Loucy (cell line): ENCODE results near the gene FAF2.

Experiments
- H2AFZ ChIP-seq: fragments of 200-600 bp; sonication (generic); 2 replicates; pipeline ENCODE4 v1.6.0; 2016; ENCODE audit warnings: antibody characterized with exemption, mild to moderate bottlenecking, low read length, moderate library complexity
- H3F3A ChIP-seq: fragments of 200-600 bp; 2 replicates; pipeline ENCODE4 v1.6.0; 2016; ENCODE audit warnings: antibody characterized with exemption, low read depth, mild to moderate bottlenecking
- H3K27me3 ChIP-seq: fragments of 200-600 bp; sonication (generic); 2 replicates; pipeline ENCODE4 v1.6.1; 2014; ENCODE audit warnings: low read length, mild to moderate bottlenecking; ENCODE audit not compliant: insufficient read depth, poor library complexity, severe bottlenecking
- H3K36me3 ChIP-seq: fragments of 200-600 bp; sonication (generic); 2 replicates; pipeline ENCODE4 v1.6.1; 2016; ENCODE audit warnings: low read length; ENCODE audit not compliant: insufficient read depth
- H3K4me1 ChIP-seq: fragments of 200-600 bp; sonication (generic); 2 replicates; pipeline ENCODE4 v1.5.1; 2014; ENCODE audit warnings: low read length, mild to moderate bottlenecking; ENCODE audit not compliant: insufficient read depth, poor library complexity, severe bottlenecking
- H3K4me2 ChIP-seq: fragments of 200-600 bp; sonication (generic); 2 replicates; pipeline ENCODE4 v1.6.0; 2014; ENCODE audit warnings: antibody characterized with exemption, low read length, low read depth, mild to moderate bottlenecking; ENCODE audit not compliant: poor library complexity, severe bottlenecking
- H3K4me3 ChIP-seq: fragments of 200-600 bp; sonication (generic); 2 replicates; pipeline ENCODE4 v1.5.1; 2014; ENCODE audit warnings: low read length, mild to moderate bottlenecking, mixed read lengths; ENCODE audit not compliant: poor library complexity, severe bottlenecking
- H3K79me2 ChIP-seq: fragments of 200-600 bp; sonication (generic); 2 replicates; pipeline ENCODE4 v1.6.1; 2014; ENCODE audit warnings: low read length; ENCODE audit not compliant: insufficient read depth
- H3K9ac ChIP-seq: fragments of 200-600 bp; sonication (generic); 2 replicates; pipeline ENCODE4 v1.6.0; 2014; ENCODE audit warnings: mild to moderate bottlenecking, low read depth, low read length, moderate library complexity; ENCODE audit not compliant: poor library complexity, severe bottlenecking
- H3K9me2 ChIP-seq: fragments of 200-600 bp; sonication (generic); replicated peaks from 2 replicates; pipeline ENCODE4 v1.6.1; 2016; ENCODE audit warnings: low read depth, low read length, mixed read lengths
- H3K9me3 ChIP-seq: fragments of 200-600 bp; sonication (generic); 2 replicates; pipeline ENCODE4 v1.6.1; 2014; ENCODE audit warnings: mild to moderate bottlenecking, antibody characterized with exemption, low read length, low read depth; ENCODE audit not compliant: insufficient read depth
- H4K20me1 ChIP-seq: fragments of 200-600 bp; sonication (generic); 2 replicates; pipeline ENCODE4 v1.6.0; 2014; ENCODE audit warnings: antibody characterized with exemption, low read length, mild to moderate bottlenecking; ENCODE audit not compliant: insufficient read depth, poor library complexity, severe bottlenecking
- CTCF ChIP-seq: fragments of 200-600 bp; sonication (generic); conservative IDR thresholded peaks from 2 replicates; pipeline ENCODE4 v1.5.1; 2014; ENCODE audit warnings: mild to moderate bottlenecking, antibody characterized with exemption, low read length
- EZH2phosphoT487 ChIP-seq: fragments of 200-600 bp; IDR thresholded peaks from 2 replicates; pipeline ENCODE4 v1.6.1; 2018; ENCODE audit warnings: antibody characterized with exemption, mild to moderate bottlenecking, moderate library complexity, borderline replicate concordance

The FAF2 gene

GRCh38 chr5:176466245-176466871 is 18.2 kb downstream of the FAF2 start:
- TF ChIP-seq CTCF (no peak), EZH2phosphoT487 (no peak)
- H3K36me3 ChIP-seq: no peaks in the 10 kb centered on the region

DNA sequence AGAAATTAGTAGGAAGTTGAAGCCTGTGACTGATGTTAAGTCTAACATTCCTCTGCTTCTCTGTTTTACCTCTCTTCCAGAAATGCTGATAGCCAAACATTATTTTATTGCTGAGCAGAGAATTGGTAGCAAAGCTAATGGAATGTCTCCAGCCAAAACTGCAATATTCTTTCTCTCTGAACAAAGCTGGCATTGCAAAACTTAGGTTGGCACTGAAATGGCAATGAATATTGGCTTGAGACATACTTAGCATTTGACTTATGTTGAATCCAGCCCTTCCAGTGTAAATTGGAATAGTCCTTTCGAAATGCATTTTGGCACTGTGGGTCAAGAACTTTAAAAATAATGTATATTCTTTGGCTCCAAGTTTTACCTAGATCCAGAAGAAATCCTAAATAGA is 21.1 kb downstream of the FAF2 start:
- TF ChIP-seq EZH2phosphoT487: no peak
- no peak for TF ChIP-seq CTCF
- Histone ChIP-seq H3F3A (no peaks in the 10 kb centered on the region), H3K4me1 (no peaks in the 10 kb centered on the region), H3K79me2 (peaks cover 3% of the 10 kb centered on the region; the same call in 1 of the 2 replicates), H3K9me3 (no peaks in the 10 kb centered on the region), H4K20me1 (no peaks in the 10 kb centered on the region), H3K4me3 (no peak overlapping the region), H3K9me2 (no peaks in the 10 kb centered on the region), H3K4me2 (no peak overlapping the region), H3K9ac (no peak overlapping the region), H3K27me3 (no peaks in the 10 kb centered on the region), H2AFZ (no peak overlapping the region), H3K36me3 (no peaks in the 10 kb centered on the region)

More at GRCh38 chr5:176466245-176466871, 18.2 kb downstream of the FAF2 start:
- Histone ChIP-seq H3K4me1 (no peaks in the 10 kb centered on the region), H3K4me2 (no peak overlapping the region), H3K79me2 (peaks cover 13% of the 10 kb centered on the region; the same call in 1 of the 2 replicates), H3K27me3 (no peaks in the 10 kb centered on the region), H3F3A (no peaks in the 10 kb centered on the region), H3K9ac (no peak overlapping the region), H2AFZ (no peak overlapping the region), H3K9me2 (no peaks in the 10 kb centered on the region), H3K4me3 (no peak overlapping the region), H4K20me1 (no peaks in the 10 kb centered on the region), H3K9me3 (no peaks in the 10 kb centered on the region)

GRCh38 chr5:176470539-176470938 is 22.4 kb downstream of the FAF2 start:
- H3K27me3 ChIP-seq: no peaks in the 10 kb centered on the region
- no peaks in the 10 kb centered on the region for H3K36me3 ChIP-seq
- H3K79me2 ChIP-seq: peaks cover 3% of the 10 kb centered on the region; the same call in 1 of the 2 replicates

More at GRCh38 chr5:176470539-176470938, 22.4 kb downstream of the FAF2 start:
- no peaks in the 10 kb centered on the region for H3K9me3 ChIP-seq
- no peak overlapping the region for H3K4me3 ChIP-seq
- no peak overlapping the region for H3K9ac ChIP-seq
- H4K20me1 ChIP-seq: no peaks in the 10 kb centered on the region
- no peaks in the 10 kb centered on the region for H3F3A ChIP-seq
- H3K4me1 ChIP-seq: no peaks in the 10 kb centered on the region
- H3K9me2 ChIP-seq: no peaks in the 10 kb centered on the region
- no peak overlapping the region for H2AFZ ChIP-seq
- no peak for TF ChIP-seq EZH2phosphoT487
- no peak for TF ChIP-seq CTCF
- no peak overlapping the region for H3K4me2 ChIP-seq
